Measurements from ENCODE around the gene TOP2B.
A peak's percentile ranks its signal among the peaks of the same experiment; 100 is the strongest.

Gene TOP2B

GRCh38 chr3:25594007-25594502 is 70.7 kb downstream of the TOP2B start:
- Histone ChIP-seq H3K9ac (no peak overlapping the region), H3K79me2 (ENCODE audit: insufficient read depth, low read depth) (no peaks in the 10 kb centered on the region), H3K36me3 (ENCODE audit: insufficient read depth) (no peaks in the 10 kb centered on the region), H2AFZ (ENCODE audit: low read depth) (no peak overlapping the region), H3K4me3 (IDR thresholded peaks at IDR 0.05; ENCODE audit: insufficient read depth, low read depth, low read length) (no peak overlapping the region), H4K20me1 (ENCODE audit: insufficient read depth) (no peaks in the 10 kb centered on the region), H3K4me2 (no peak overlapping the region), H3K27ac (no peak overlapping the region), H3K4me1 (ENCODE audit: low read depth, poor library complexity, severe bottlenecking) (no peaks in the 10 kb centered on the region), H3K27me3 (ENCODE audit: insufficient read depth, low read depth) (no peaks in the 10 kb centered on the region)
- TF ChIP-seq, protein P1, sequence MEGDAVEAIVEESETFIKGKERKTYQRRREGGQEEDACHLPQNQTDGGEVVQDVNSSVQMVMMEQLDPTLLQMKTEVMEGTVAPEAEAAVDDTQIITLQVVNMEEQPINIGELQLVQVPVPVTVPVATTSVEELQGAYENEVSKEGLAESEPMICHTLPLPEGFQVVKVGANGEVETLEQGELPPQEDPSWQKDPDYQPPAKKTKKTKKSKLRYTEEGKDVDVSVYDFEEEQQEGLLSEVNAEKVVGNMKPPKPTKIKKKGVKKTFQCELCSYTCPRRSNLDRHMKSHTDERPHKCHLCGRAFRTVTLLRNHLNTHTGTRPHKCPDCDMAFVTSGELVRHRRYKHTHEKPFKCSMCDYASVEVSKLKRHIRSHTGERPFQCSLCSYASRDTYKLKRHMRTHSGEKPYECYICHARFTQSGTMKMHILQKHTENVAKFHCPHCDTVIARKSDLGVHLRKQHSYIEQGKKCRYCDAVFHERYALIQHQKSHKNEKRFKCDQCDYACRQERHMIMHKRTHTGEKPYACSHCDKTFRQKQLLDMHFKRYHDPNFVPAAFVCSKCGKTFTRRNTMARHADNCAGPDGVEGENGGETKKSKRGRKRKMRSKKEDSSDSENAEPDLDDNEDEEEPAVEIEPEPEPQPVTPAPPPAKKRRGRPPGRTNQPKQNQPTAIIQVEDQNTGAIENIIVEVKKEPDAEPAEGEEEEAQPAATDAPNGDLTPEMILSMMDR (conservative IDR thresholded peaks at IDR 0.05; ENCODE audit: low read depth, low read length) = peak; percentile 79

GRCh38 chr3:25593001-25593400 is 71.7 kb downstream of the TOP2B start:
- no peaks in the 10 kb centered on the region for H3K79me2 ChIP-seq (ENCODE audit: insufficient read depth, low read depth)
- H3K9ac ChIP-seq = no peak overlapping the region
- H3K4me3 ChIP-seq (IDR thresholded peaks at IDR 0.05; ENCODE audit: insufficient read depth, low read depth, low read length) = no peak overlapping the region
- H3K27me3 ChIP-seq (ENCODE audit: insufficient read depth, low read depth) = no peaks in the 10 kb centered on the region
- H4K20me1 ChIP-seq (ENCODE audit: insufficient read depth) = no peaks in the 10 kb centered on the region
- no peaks in the 10 kb centered on the region for H3K4me1 ChIP-seq (ENCODE audit: low read depth, poor library complexity, severe bottlenecking)
- H3K4me2 ChIP-seq = no peak overlapping the region
- H2AFZ ChIP-seq (ENCODE audit: low read depth) = no peak overlapping the region
- TF ChIP-seq, protein P1 (conservative IDR thresholded peaks at IDR 0.05; ENCODE audit: low read depth, low read length) = no peak
- no peak overlapping the region for H3K27ac ChIP-seq
- H3K36me3 ChIP-seq (ENCODE audit: insufficient read depth) = no peaks in the 10 kb centered on the region

DNA sequence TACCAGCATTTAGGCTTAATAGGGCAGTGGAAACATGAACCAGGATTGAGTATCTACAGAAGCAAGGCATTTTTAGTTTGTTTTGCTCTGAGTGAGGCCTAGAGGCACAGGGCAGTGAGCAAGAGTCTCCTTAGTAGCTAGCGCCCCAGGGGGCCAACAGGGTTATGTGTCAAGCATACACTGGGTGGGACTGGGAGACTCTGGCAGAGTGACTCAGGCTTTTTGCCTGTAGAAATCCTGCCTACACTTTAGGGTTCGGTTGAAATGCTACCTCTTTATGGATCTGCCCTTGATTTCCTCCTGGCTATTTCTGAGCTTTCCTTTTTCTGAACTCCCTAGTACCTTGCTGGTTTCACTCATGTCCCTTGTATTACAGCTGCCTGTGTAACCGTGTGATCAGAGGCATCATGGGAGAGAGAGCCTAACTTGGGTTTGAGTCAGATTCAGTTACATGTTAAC is 72.2 kb downstream of the TOP2B start:
- Histone ChIP-seq H2AFZ (ENCODE audit: low read depth) (no peak overlapping the region), H3K36me3 (ENCODE audit: insufficient read depth) (no peaks in the 10 kb centered on the region), H4K20me1 (ENCODE audit: insufficient read depth) (no peaks in the 10 kb centered on the region), H3K27me3 (ENCODE audit: insufficient read depth, low read depth) (no peaks in the 10 kb centered on the region), H3K4me2 (no peak overlapping the region), H3K79me2 (ENCODE audit: insufficient read depth, low read depth) (no peaks in the 10 kb centered on the region), H3K4me3 (IDR thresholded peaks at IDR 0.05; ENCODE audit: insufficient read depth, low read depth, low read length) (no peak overlapping the region), H3K4me1 (ENCODE audit: low read depth, poor library complexity, severe bottlenecking) (no peaks in the 10 kb centered on the region), H3K27ac (no peak overlapping the region), H3K9ac (no peak overlapping the region)
- TF ChIP-seq, protein P1 (conservative IDR thresholded peaks at IDR 0.05; ENCODE audit: low read depth, low read length) = no peak

GRCh38 chr3:25589783-25590258 is 74.9 kb downstream of the TOP2B start:
- Histone ChIP-seq H3K4me2 (no peak overlapping the region), H3K27ac (no peak overlapping the region), H3K27me3 (ENCODE audit: insufficient read depth, low read depth) (no peaks in the 10 kb centered on the region), H3K9ac (no peak overlapping the region), H3K79me2 (ENCODE audit: insufficient read depth, low read depth) (no peaks in the 10 kb centered on the region), H3K4me1 (ENCODE audit: low read depth, poor library complexity, severe bottlenecking) (no peaks in the 10 kb centered on the region), H2AFZ (ENCODE audit: low read depth) (no peak overlapping the region), H3K36me3 (ENCODE audit: insufficient read depth) (no peaks in the 10 kb centered on the region), H3K4me3 (IDR thresholded peaks at IDR 0.05; ENCODE audit: insufficient read depth, low read depth, low read length) (no peak overlapping the region), H4K20me1 (ENCODE audit: insufficient read depth) (no peaks in the 10 kb centered on the region)
- TF ChIP-seq, protein P1 (conservative IDR thresholded peaks at IDR 0.05; ENCODE audit: low read depth, low read length) = no peak
